ENCODE results near the gene CEP85L.

- TF ChIP-seq NR1H2 (CRISPR knock-in tag; IDR thresholded peaks at IDR 0.05; ENCODE audit: borderline replicate concordance, low read depth) (no peak), SIN3A (IDR thresholded peaks at IDR 0.05; ENCODE audit: borderline replicate concordance, low read depth, low read length) (no peak), CTCF (CRISPR knock-in tag; IDR thresholded peaks at IDR 0.05) (no peak), ARID2 (CRISPR knock-in tag; IDR thresholded peaks at IDR 0.05; ENCODE audit: borderline replicate concordance) (no peak), ZNF121 (CRISPR knock-in tag; IDR thresholded peaks at IDR 0.05) (no peak), ZNF280B (CRISPR knock-in tag; IDR thresholded peaks at IDR 0.05; ENCODE audit: borderline replicate concordance) (no peak), MXD4 (CRISPR knock-in tag; IDR thresholded peaks at IDR 0.05) (no peak)
Observed at GRCh38 chr6:118544105-118544504, 107.3 kb downstream of the CEP85L start.

Measured in HepG2 (cell line).